Caco-2 (cell line): ENCODE data around the gene DTNB. TPM values are rescaled to one million over a fixed set of nuclear protein-coding genes. Genes with fewer than 3 reads are reported as not detected.

Experiments used
- BruUV-seq: library from RNA; stranded (reverse); fragments of 400-500 nt; replicated peaks from 2 replicates; lab custom pipeline; 2021; lab: Mats Ljungman, UMichigan
- CTCF ChIA-PET: fragments of 300-600 bp; sonication (Branson Sonifier 250); formaldehyde crosslinking; loops from one replicate; lab custom pipeline; 2022; ENCODE audit warnings: antibody characterized with exemption; lab: Charles Lee
- POLR2A ChIA-PET: fragments of 300-600 bp; sonication (Branson Sonifier 250); formaldehyde crosslinking; loops from one replicate; lab custom pipeline; 2022; ENCODE audit warnings: antibody characterized with exemption; lab: Charles Lee
- DNase-seq, 2 experiments: peaks; one replicate each; pipeline versions ENCODE4 v3.0.0 to v3.0.0-alpha.2; 2020 to 2022
- H3K27me3 ChIP-seq: replicated peaks from 2 replicates; pipeline ENCODE4 v1.6.0; 2011; ENCODE audit warnings: low read length; ENCODE audit not compliant: control insufficient read depth, insufficient read depth
- H3K36me3 ChIP-seq: 2 replicates; pipeline ENCODE4 v1.5.1; 2011; ENCODE audit warnings: low read length; ENCODE audit not compliant: control insufficient read depth, insufficient read depth
- H3K4me1 ChIP-seq: fragments of 250-450 bp; sonication (Bioruptor Pico); 2 replicates; pipeline ENCODE4 v1.5.1; 2020; ENCODE audit warnings: mild to moderate bottlenecking
- H3K4me3 ChIP-seq: 2 replicates; pipeline ENCODE4 v1.5.1; 2011; ENCODE audit warnings: low read depth, mild to moderate bottlenecking, control low read depth, low read length
- H3K9me3 ChIP-seq: fragments of 250-450 bp; sonication (Bioruptor Pico); 2 replicates; pipeline ENCODE4 v1.5.1; 2020; ENCODE audit warnings: mild to moderate bottlenecking, moderate library complexity
- H3K27ac Mint-ChIP-seq: one replicate; pipeline ENCODE4 v1.8.0; 2022; ENCODE audit warnings: mixed read lengths; ENCODE audit not compliant: unreplicated experiment
- H3K27me3 Mint-ChIP-seq: one replicate; pipeline ENCODE4 v1.8.0; 2022; ENCODE audit warnings: mixed read lengths; ENCODE audit not compliant: insufficient read depth, unreplicated experiment
- H3K36me3 Mint-ChIP-seq: one replicate; pipeline ENCODE4 v1.8.0; 2022; ENCODE audit warnings: mild to moderate bottlenecking, mixed read lengths; ENCODE audit not compliant: insufficient read depth, unreplicated experiment
- H3K4me1 Mint-ChIP-seq: one replicate; pipeline ENCODE4 v1.8.0; 2022; ENCODE audit warnings: low read depth, mixed read lengths; ENCODE audit not compliant: unreplicated experiment
- H3K4me3 Mint-ChIP-seq: one replicate; pipeline ENCODE4 v1.8.0; 2022; ENCODE audit warnings: mild to moderate bottlenecking, moderate library complexity, mixed read lengths; ENCODE audit not compliant: unreplicated experiment
- H3K9me3 Mint-ChIP-seq: one replicate; pipeline ENCODE4 v1.8.0; 2022; ENCODE audit warnings: mixed read lengths; ENCODE audit not compliant: unreplicated experiment
- intact Hi-C: fragments of 100-400 bp; cut with micrococcal nuclease; formaldehyde crosslinking; loops from one replicate; pipeline ENCODE4 v1.10.0; 2022; ENCODE audit not compliant: unreplicated experiment
- total RNA-seq: library from RNA; stranded (reverse); gene quantifications from 2 replicates; pipeline ENCODE4 v1.2.3, GENCODE V29; 2022
- TF ChIP-seq, protein P1 (sequence below), 2 experiments: fragments of 200-600 bp in 1 of 2; IDR thresholded peaks; 1 replicate in 1 of 2; 2 replicates in 1 of 2; pipeline versions ENCODE4 v1.5.1 to v1.8.0; 2011 to 2022; ENCODE audit warnings: antibody characterized with exemption in 1 of 2, control low read depth in 1 of 2, inconsistent platforms in 1 of 2, low read depth in 1 of 2, low read length in 1 of 2, mild to moderate bottlenecking in 1 of 2, moderate library complexity in 1 of 2; ENCODE audit not compliant: insufficient read depth in 1 of 2, severe bottlenecking in 1 of 2, unreplicated experiment in 1 of 2

DTNB gene
- total RNA-seq, 1 experiment from 2014 or later: 50.4 TPM

GRCh38 chr2:25497918-25498407, 175.4 kb downstream of the DTNB start:
- H3K27me3 Mint-ChIP-seq: no peaks in the 10 kb centered on the region
- no peak for DNase-seq
- no peak overlapping the region for H3K27ac Mint-ChIP-seq
- Histone ChIP-seq H3K27me3 (no peaks in the 10 kb centered on the region), H3K4me3 (no peak overlapping the region), H3K4me1 (no peaks in the 10 kb centered on the region), H3K9me3 (no peaks in the 10 kb centered on the region), H3K36me3 (no peaks in the 10 kb centered on the region)
- H3K9me3 Mint-ChIP-seq: no peaks in the 10 kb centered on the region
- ChIA-PET CTCF (no interaction called here), POLR2A (no interaction called here)
- no peaks in the 10 kb centered on the region for H3K36me3 Mint-ChIP-seq
- H3K4me1 Mint-ChIP-seq: peaks cover 7% of the 10 kb centered on the region
- BruUV-seq: no TSS peak
- intact Hi-C loops: no loop called here
- H3K4me3 Mint-ChIP-seq: no peak overlapping the region
- TF ChIP-seq, protein P1, sequence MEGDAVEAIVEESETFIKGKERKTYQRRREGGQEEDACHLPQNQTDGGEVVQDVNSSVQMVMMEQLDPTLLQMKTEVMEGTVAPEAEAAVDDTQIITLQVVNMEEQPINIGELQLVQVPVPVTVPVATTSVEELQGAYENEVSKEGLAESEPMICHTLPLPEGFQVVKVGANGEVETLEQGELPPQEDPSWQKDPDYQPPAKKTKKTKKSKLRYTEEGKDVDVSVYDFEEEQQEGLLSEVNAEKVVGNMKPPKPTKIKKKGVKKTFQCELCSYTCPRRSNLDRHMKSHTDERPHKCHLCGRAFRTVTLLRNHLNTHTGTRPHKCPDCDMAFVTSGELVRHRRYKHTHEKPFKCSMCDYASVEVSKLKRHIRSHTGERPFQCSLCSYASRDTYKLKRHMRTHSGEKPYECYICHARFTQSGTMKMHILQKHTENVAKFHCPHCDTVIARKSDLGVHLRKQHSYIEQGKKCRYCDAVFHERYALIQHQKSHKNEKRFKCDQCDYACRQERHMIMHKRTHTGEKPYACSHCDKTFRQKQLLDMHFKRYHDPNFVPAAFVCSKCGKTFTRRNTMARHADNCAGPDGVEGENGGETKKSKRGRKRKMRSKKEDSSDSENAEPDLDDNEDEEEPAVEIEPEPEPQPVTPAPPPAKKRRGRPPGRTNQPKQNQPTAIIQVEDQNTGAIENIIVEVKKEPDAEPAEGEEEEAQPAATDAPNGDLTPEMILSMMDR (IDR thresholded peaks at IDR 0.05; ENCODE audit: insufficient read depth in 1 of 2, low read depth in 1 of 2, low read length in 1 of 2, severe bottlenecking in 1 of 2, unreplicated experiment in 1 of 2): no peak

GRCh38 chr2:25497229-25497917, 176.0 kb downstream of the DTNB start:
- POLR2A ChIA-PET: no interaction called here
- CTCF ChIA-PET: interaction anchor here (0.6 kb wide), 1 partner anchor 101 kb away, joined by 4 read pairs; no protein-coding TSS in a partner anchor
- no peaks in the 10 kb centered on the region for H3K9me3 Mint-ChIP-seq

DNA sequence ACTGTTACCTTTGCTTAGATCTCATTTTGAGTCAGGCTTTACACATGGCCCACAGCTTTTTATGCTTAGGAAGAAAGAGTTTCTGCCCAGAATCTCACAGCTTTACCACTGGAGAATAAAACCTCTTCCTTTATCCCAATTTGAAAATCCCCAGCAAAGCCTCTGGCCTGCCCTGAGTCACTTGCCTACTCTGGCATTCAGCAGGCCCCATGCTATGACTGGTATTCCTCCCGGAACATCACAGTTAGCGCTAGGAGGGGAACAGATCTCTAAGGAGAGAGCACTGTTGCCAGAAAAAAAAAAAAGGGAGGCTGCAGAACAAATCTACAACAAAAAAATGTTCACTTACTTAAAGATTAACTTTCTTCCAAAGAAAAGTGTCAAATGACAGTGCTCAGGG, 178.8 kb downstream of the DTNB start:
- Histone ChIP-seq H3K4me1 (peaks cover 10% of the 10 kb centered on the region; the same call in 1 of the 2 replicates), H3K36me3 (no peaks in the 10 kb centered on the region), H3K9me3 (no peaks in the 10 kb centered on the region), H3K4me3 (no peak overlapping the region), H3K27me3 (no peaks in the 10 kb centered on the region)
- CTCF ChIA-PET: no interaction called here
- Mint-ChIP-seq H3K9me3 (no peaks in the 10 kb centered on the region), H3K4me3 (no peak overlapping the region), H3K27me3 (no peaks in the 10 kb centered on the region), H3K36me3 (no peaks in the 10 kb centered on the region), H3K27ac (no peak overlapping the region), H3K4me1 (peaks cover 21% of the 10 kb centered on the region)
- POLR2A ChIA-PET: no interaction called here
- BruUV-seq: no TSS peak
- intact Hi-C loops: no loop called here
- no peak for DNase-seq
- TF ChIP-seq, protein P1 (IDR thresholded peaks at IDR 0.05; ENCODE audit: insufficient read depth in 1 of 2, low read depth in 1 of 2, low read length in 1 of 2, severe bottlenecking in 1 of 2, unreplicated experiment in 1 of 2): no peak

More at GRCh38 chr2:25497229-25497917, 176.0 kb downstream of the DTNB start:
- peaks cover 10% of the 10 kb centered on the region for H3K4me1 Mint-ChIP-seq
- TF ChIP-seq, protein P1 (IDR thresholded peaks at IDR 0.05; ENCODE audit: insufficient read depth in 1 of 2, low read depth in 1 of 2, low read length in 1 of 2, severe bottlenecking in 1 of 2, unreplicated experiment in 1 of 2): no peak
- no peaks in the 10 kb centered on the region for H3K9me3 ChIP-seq
- H3K36me3 ChIP-seq: no peaks in the 10 kb centered on the region
- H3K4me3 ChIP-seq: no peak overlapping the region
- H3K27me3 ChIP-seq: no peaks in the 10 kb centered on the region
- intact Hi-C loops: no loop called here
- no peaks in the 10 kb centered on the region for H3K36me3 Mint-ChIP-seq
- DNase-seq: no peak
- H3K4me1 ChIP-seq: 0 out of 2 replicates have a peak, but pooled peaks cover 2% of the 10 kb centered on the region
- no TSS peak for BruUV-seq
- H3K27ac Mint-ChIP-seq: no peak overlapping the region
- no peaks in the 10 kb centered on the region for H3K27me3 Mint-ChIP-seq
- no peak overlapping the region for H3K4me3 Mint-ChIP-seq
